Inflammatory macrophage (primary cell): ENCODE results near the gene KIF16B.
"Not testable (repeated sequence)": the region's sequence is repeated elsewhere in the genome, so short reads cannot be mapped to it uniquely, and the experiment has no call there.

Source experiments
- DNase-seq, 2 donors: peaks; one replicate each; pipeline ENCODE4 v3.0.0-alpha.2; 2020 to 2022

Gene KIF16B

GRCh38 chr20:16552015-16552414 is 21.2 kb downstream of the KIF16B start:
- DNase-seq, result no peak

- DNase-seq, result no peak
These were observed 21.6 kb downstream of the KIF16B start for GRCh38 chr20:16551607-16552006.

- no peak for DNase-seq
These were observed 25.1 kb downstream of the KIF16B start for GRCh38 chr20:16548068-16548672.

- DNase-seq, result no peak
These were observed 28.3 kb downstream of the KIF16B start for GRCh38 chr20:16544949-16545348.

- no peak for DNase-seq
These were observed 30.8 kb downstream of the KIF16B start for GRCh38 chr20:16542477-16542876.

- no peak for DNase-seq
These were observed 31.4 kb downstream of the KIF16B start for GRCh38 chr20:16541878-16542277.

GRCh38 chr20:16541226-16541625 is 32.0 kb downstream of the KIF16B start:
- no peak for DNase-seq

- DNase-seq, result no peak
These were observed 33.8 kb downstream of the KIF16B start for GRCh38 chr20:16539280-16540021.

- DNase-seq, result no peak
These were observed 34.5 kb downstream of the KIF16B start for GRCh38 chr20:16538779-16539178.

- DNase-seq, result no peak
These were observed 35.3 kb downstream of the KIF16B start for GRCh38 chr20:16537918-16538317.

GRCh38 chr20:16537025-16537665 is 36.1 kb downstream of the KIF16B start:
- DNase-seq, result no peak

GRCh38 chr20:16535277-16535676 is 38.0 kb downstream of the KIF16B start:
- peak; percentile 40 to 50 for DNase-seq

- DNase-seq, result peak; percentile 71 to 77
These were observed 39.7 kb downstream of the KIF16B start for GRCh38 chr20:16533502-16533901.

GRCh38 chr20:16531485-16531884 is 41.8 kb downstream of the KIF16B start:
- no peak for DNase-seq

GRCh38 chr20:16530201-16530681 is 43.0 kb downstream of the KIF16B start:
- no peak for DNase-seq

- DNase-seq, result peak; percentile 29 to 50
These were observed 45.2 kb downstream of the KIF16B start for GRCh38 chr20:16528078-16528477.

GRCh38 chr20:16527438-16527837 is 45.8 kb downstream of the KIF16B start:
- DNase-seq, result no peak

GRCh38 chr20:16526433-16527380 is 46.5 kb downstream of the KIF16B start:
- DNase-seq, result no peak

GRCh38 chr20:16522651-16523050 is 50.6 kb downstream of the KIF16B start:
- DNase-seq, result not testable (repeated sequence)

GRCh38 chr20:16520154-16520553 is 53.1 kb downstream of the KIF16B start:
- no peak for DNase-seq

- DNase-seq, result not testable (repeated sequence)
These were observed 53.6 kb downstream of the KIF16B start for GRCh38 chr20:16519673-16520072.

GRCh38 chr20:16518784-16519084 is 54.5 kb downstream of the KIF16B start:
- DNase-seq, result no peak
